Heart left ventricle (tissue), 16 donors: ENCODE data around the gene CCDC85B. TPM values are rescaled to one million over a fixed set of nuclear protein-coding genes. Genes with fewer than 3 reads are reported as not detected.

ENCODE experiments used
- ATAC-seq, 4 donors: fragments of 200-7000 bp; cut with Tn5 transposase; one replicate each; pipeline ENCODE4 v1.9.1; 2020 to 2022; ENCODE audit warnings: moderate library complexity in 4 of 4, mild to moderate bottlenecking in 3 of 4, moderate number of reproducible peaks in 1 of 4
- DNase-seq, 5 donors: peaks; one replicate each; pipeline ENCODE4 v3.0.0-alpha.2; 2020
- H3K27ac ChIP-seq, 12 donors: fragments of 200-600 bp; sonication (generic) in 4 of 12; one replicate each; pipeline versions ENCODE4 v1.5.0 to v1.8.0; 2016 to 2022; ENCODE audit warnings: mild to moderate bottlenecking in 2 of 12
- H3K27me3 ChIP-seq, 9 donors: fragments of 200-600 bp; sonication (generic) in 2 of 9; one replicate each; pipeline versions ENCODE4 v1.5.1 to v1.8.0; 2016 to 2022; ENCODE audit warnings: mild to moderate bottlenecking in 3 of 9
- H3K36me3 ChIP-seq, 9 donors: fragments of 200-600 bp; sonication (generic) in 2 of 9; one replicate each; pipeline versions ENCODE4 v1.5.0 to v1.8.0; 2018 to 2022; ENCODE audit warnings: mild to moderate bottlenecking in 2 of 9
- H3K4me1 ChIP-seq, 12 donors: fragments of 200-600 bp; sonication (generic) in 4 of 12; one replicate each; pipeline versions ENCODE4 v1.5.0 to v1.8.0; 2016 to 2022; ENCODE audit warnings: mild to moderate bottlenecking in 3 of 12
- H3K4me3 ChIP-seq, 12 donors: fragments of 200-600 bp; sonication (generic) in 4 of 12; one replicate each; pipeline versions ENCODE4 v1.5.0 to v1.8.0; 2017 to 2022; ENCODE audit warnings: mild to moderate bottlenecking in 9 of 12, moderate library complexity in 4 of 12
- H3K9me3 ChIP-seq, 12 donors: fragments of 200-600 bp; sonication (generic) in 4 of 12; one replicate each; pipeline versions ENCODE4 v1.5.0 to v1.8.0; 2016 to 2022; ENCODE audit warnings: mild to moderate bottlenecking in 1 of 12
- POLR2A ChIP-seq, 2 donors: fragments of 450-650 bp; IDR thresholded peaks; one replicate each; pipeline ENCODE4 v1.6.1; 2017; ENCODE audit warnings: antibody characterized with exemption in 2 of 2, mild to moderate bottlenecking in 2 of 2, moderate library complexity in 2 of 2
- WGBS, 4 donors: extraction: QIAGEN DNeasy Blood & Tissue Kit in 2 of 4; methylation state at CpG; one replicate each; pipeline versions ENCODE4 v1.1.5 to v1.1.7; 2013 to 2018; 5-methylcytosine and 5-hydroxymethylcytosine counted together
- intact Hi-C, 10 donors: fragments of 100-400 bp; cut with DNase I; formaldehyde crosslinking; loops; one replicate each; pipeline versions ENCODE4 v1.11.1 to v1.14.2; 2022
- polyA plus RNA-seq, 2 donors: library from polyadenylated mRNA; stranded (reverse); fragments of 200-250 nt; gene quantifications; one replicate each; pipeline ENCODE4 v1.2.3, GENCODE V29; 2013
- total RNA-seq, 9 donors: library from RNA; depleted of rRNA in 2 of 9; stranded (reverse); fragments of >200 nt in 2 of 9; fragmentation: NEBNext Ultra II Directional in 3 of 9; extraction: Animal tissue kit (Norgen Biotek cat#: 25700) in 3 of 9; gene quantifications; one replicate each; pipeline versions ENCODE4 v1.1.0 to v1.2.4, GENCODE V29; 2016 to 2023
- TF ChIP-seq, protein P1 (sequence below), 12 donors: fragments of 200-600 bp; sonication (generic) in 4 of 12; IDR thresholded peaks; one replicate each; pipeline versions ENCODE4 v1.5.0 to v1.8.0; 2018 to 2022; ENCODE audit warnings: antibody characterized with exemption in 12 of 12, mild to moderate bottlenecking in 5 of 12
- donor health status: ischemic (EF 13 %, LVEDD 7.1; RV severe dilation, severe dysfunction).
- donor health status: healthy with polysubstance abuse.
- donor health status: DM: no; HTN: yes; CAD: no.
- donor health status: DM: no; HTN: no; CAD: no.
- donor health status: ischemic (EF 25% LVEDD 6.9; RV normal size, moderate dysfunction).
- donor health status: ischemic (EF 25% LVEDD 5.7; RV mildly dilated, moderate dysfunction).
- donor health status: healthy.
- donor health status: DM: yes; HTN: yes; CAD: no.
- donor health status: ischemic (EF 35%, LVEDD 5.7; RV mildly dilated, moderate dysfunction).
- donor health status: nonischemic (EF 11% LVEDD 7.7; RV severe dilation, severe dysfunction).
- donor health status: DM: yes; HTN: yes; CAD: no.
- donor health status: PGD.
- donor health status: ischemic (EF 29% LVEDD 5.4; RV normal size, mild dysfunction).
- donor health status: nonischemic (EF 23%, LVEDD 6.1; RV moderate dilation, normal function).

Gene CCDC85B
- total and polyA plus RNA-seq, 11 donors: 31.3 to 78.1 (median 36.9) TPM

DNA sequence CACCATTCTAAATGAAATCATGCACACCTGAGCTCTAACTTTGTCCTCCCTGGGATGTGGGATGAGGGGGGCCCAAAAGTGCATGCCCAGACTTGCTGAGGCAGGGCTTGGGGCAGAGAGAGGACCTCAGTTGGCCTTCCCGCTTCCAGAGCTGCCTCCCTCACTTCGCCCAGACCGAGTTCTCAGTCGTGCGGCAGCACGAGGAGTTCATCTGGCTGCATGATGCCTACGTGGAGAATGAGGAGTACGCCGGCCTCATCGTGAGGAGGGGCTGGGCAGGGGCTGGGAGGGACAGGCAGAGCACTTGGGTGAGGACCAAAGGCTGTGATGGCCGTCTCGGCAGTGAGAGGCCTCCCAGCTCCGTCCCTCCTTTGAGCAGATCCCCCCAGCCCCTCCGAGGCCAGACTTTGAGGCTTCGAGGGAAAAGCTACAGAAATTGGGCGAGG lies 40.7 kb upstream of the CCDC85B start:
- intact Hi-C loops: loop anchor here in 1 of 10 donors (10.0 kb wide), 1 partner anchor 415 kb away; the partner anchor contains the start of gene RAB1B
- 48 to 53% (median 51%) methylated on average over 16 of the region's 16 CpGs for WGBS, 4 donors
- peaks cover 0 to 10% (median 2%) of the 10 kb centered on the region in 12 donors for H3K9me3 ChIP-seq
- no peak overlapping the region for H3K4me3 ChIP-seq
- ATAC-seq (no peak), DNase-seq (no peak)
- H3K36me3 ChIP-seq: peaks cover 0 to 42% (median 35%) of the 10 kb centered on the region in 9 donors
- TF ChIP-seq, protein P1, sequence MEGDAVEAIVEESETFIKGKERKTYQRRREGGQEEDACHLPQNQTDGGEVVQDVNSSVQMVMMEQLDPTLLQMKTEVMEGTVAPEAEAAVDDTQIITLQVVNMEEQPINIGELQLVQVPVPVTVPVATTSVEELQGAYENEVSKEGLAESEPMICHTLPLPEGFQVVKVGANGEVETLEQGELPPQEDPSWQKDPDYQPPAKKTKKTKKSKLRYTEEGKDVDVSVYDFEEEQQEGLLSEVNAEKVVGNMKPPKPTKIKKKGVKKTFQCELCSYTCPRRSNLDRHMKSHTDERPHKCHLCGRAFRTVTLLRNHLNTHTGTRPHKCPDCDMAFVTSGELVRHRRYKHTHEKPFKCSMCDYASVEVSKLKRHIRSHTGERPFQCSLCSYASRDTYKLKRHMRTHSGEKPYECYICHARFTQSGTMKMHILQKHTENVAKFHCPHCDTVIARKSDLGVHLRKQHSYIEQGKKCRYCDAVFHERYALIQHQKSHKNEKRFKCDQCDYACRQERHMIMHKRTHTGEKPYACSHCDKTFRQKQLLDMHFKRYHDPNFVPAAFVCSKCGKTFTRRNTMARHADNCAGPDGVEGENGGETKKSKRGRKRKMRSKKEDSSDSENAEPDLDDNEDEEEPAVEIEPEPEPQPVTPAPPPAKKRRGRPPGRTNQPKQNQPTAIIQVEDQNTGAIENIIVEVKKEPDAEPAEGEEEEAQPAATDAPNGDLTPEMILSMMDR (IDR thresholded peaks at IDR 0.05): no peak
- no peak for TF ChIP-seq POLR2A (IDR thresholded peaks at IDR 0.05)
- no peak overlapping the region for H3K27ac ChIP-seq
- H3K27me3 ChIP-seq: no peaks in the 10 kb centered on the region
- peaks cover 0 to 8% (median 0%) of the 10 kb centered on the region in 12 donors for H3K4me1 ChIP-seq

DNA sequence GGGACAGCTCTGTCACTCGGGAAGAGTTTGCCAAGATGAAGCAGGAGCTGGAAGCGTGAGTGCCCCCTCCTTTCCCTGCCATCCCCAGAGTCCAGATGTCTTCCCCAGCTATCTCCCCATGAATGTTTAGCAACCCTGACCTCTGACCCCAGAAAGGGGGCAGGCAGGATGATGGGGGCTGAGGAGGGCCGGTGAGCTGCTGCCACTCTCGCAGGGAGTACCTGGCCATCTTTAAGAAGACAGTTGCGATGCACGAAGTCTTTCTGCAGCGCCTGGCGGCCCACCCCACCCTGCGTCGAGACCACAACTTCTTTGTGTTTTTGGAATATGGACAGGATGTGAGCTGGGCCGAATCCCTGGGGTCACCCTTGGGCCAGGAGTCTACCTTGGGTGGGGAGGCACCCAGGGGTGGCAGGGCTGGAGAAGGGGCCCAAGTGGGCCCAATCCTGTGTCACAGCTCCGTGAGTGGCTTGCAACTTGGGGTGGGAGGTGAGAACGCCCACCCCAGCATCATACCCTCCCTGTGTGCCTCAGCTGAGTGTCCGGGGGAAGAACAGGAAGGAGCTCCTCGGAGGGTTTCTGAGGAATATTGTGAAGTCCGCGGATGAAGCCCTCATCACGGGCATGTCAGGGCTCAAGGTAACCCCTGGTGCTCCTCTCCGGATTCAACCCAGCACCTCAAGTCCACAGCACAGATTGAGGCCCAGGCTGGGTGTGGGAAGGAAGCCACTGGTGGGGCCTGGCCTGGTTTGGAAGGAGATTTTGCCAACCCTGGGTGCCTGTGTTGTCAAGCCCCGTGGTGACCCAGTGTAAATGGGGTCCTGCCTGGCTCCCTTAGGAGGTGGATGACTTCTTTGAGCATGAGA lies 40.0 kb upstream of the CCDC85B start:
- Histone ChIP-seq H3K4me1 (peaks cover 0 to 9% (median 0%) of the 10 kb centered on the region in 12 donors), H3K27ac (no peak overlapping the region), H3K9me3 (peaks cover 0 to 10% (median 2%) of the 10 kb centered on the region in 12 donors), H3K27me3 (no peaks in the 10 kb centered on the region), H3K4me3 (no peak overlapping the region), H3K36me3 (peaks cover 0 to 48% (median 42%) of the 10 kb centered on the region in 9 donors)
- TF ChIP-seq, protein P1 (IDR thresholded peaks at IDR 0.05): no peak
- no peak for TF ChIP-seq POLR2A (IDR thresholded peaks at IDR 0.05)
- ATAC-seq: no peak
- WGBS, 4 donors: 73 to 79% (median 74%) methylated on average over 20 of the region's 20 CpGs
- no peak for DNase-seq
- intact Hi-C loops: loop anchor here in 1 of 10 donors (10.0 kb wide), 1 partner anchor 414 kb away; the partner anchor contains the start of gene RAB1B

DNA sequence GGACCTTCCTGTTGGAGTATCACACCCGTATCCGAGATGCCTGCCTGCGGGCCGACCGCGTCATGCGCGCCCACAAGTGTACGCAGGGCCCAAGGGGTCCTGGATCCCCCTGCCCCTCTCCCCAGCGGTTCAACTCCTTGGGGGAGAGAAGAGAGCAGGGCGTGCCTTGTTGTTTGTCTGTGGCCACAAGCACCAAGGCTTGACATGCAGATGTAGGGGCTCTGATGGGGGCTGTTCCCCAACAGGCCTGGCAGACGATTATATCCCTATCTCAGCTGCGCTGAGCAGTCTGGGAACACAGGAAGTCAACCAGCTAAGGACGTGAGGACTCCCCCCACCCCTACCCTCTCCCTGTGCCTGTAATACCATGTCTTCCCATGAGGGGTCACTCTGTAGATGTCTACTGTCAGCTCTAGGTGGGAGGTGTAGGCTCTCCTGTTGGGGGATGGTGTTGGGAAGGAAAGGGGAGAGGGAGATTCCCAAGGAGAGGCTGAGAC lies 39.3 kb upstream of the CCDC85B start:
- Histone ChIP-seq H3K27me3 (no peaks in the 10 kb centered on the region), H3K27ac (no peak overlapping the region), H3K36me3 (peaks cover 0 to 55% (median 49%) of the 10 kb centered on the region in 9 donors), H3K4me3 (no peak overlapping the region), H3K4me1 (peaks cover 0 to 15% (median 5%) of the 10 kb centered on the region in 12 donors), H3K9me3 (peaks cover 0 to 10% (median 2%) of the 10 kb centered on the region in 12 donors)
- DNase-seq (no peak), ATAC-seq (peak in 2 of 4 donors; percentile 10 to 12)
- 86 to 95% (median 87%) methylated on average over 10 to 14 of the region's 14 CpGs for WGBS, 4 donors
- intact Hi-C loops: loop anchor here in 1 of 10 donors (10.0 kb wide), 1 partner anchor 414 kb away; the partner anchor contains the start of gene RAB1B
- TF ChIP-seq POLR2A (IDR thresholded peaks at IDR 0.05): no peak
- TF ChIP-seq, protein P1 (IDR thresholded peaks at IDR 0.05): peak in 6 of 12 donors; percentile 10 to 34 (median 27)
